Vagina (tissue), 2 donors: Measurements from ENCODE around the gene EFNB2. TPM values are rescaled to one million over a fixed set of nuclear protein-coding genes. Genes with fewer than 3 reads are reported as not detected.

ENCODE experiments used
- DNase-seq, 2 donors: peaks; one replicate each; pipeline ENCODE4 v3.0.0-alpha.2; 2017; ENCODE audit errors: extremely low spot score in 2 of 2
- H3K27ac ChIP-seq: fragments of 200-600 bp; sonication (generic); one replicate; pipeline ENCODE4 v1.5.1; 2019
- H3K27me3 ChIP-seq: fragments of 200-600 bp; sonication (generic); one replicate; pipeline ENCODE4 v1.5.1; 2019
- H3K36me3 ChIP-seq, 2 donors: fragments of 200-600 bp; sonication (generic); one replicate each; pipeline ENCODE4 v1.5.1; 2017 to 2019
- H3K4me1 ChIP-seq: fragments of 200-600 bp; sonication (generic); one replicate; pipeline ENCODE4 v1.5.1; 2019
- H3K4me3 ChIP-seq, 2 donors: fragments of 200-600 bp; sonication (generic); 1 replicate in 1 of 2; 2 replicates in 1 of 2; pipeline ENCODE4 v1.5.1; 2016 to 2019
- H3K9me3 ChIP-seq: fragments of 200-600 bp; sonication (generic); one replicate; pipeline ENCODE4 v1.5.1; 2019
- POLR2A ChIP-seq, 2 donors: fragments of 450-650 bp; IDR thresholded peaks; one replicate each; pipeline ENCODE4 v1.6.1; 2017; ENCODE audit warnings: antibody characterized with exemption in 2 of 2, mild to moderate bottlenecking in 2 of 2, moderate library complexity in 2 of 2
- POLR2AphosphoS5 ChIP-seq, 2 donors: sonication (generic); formaldehyde crosslinking; IDR thresholded peaks; one replicate each; pipeline ENCODE4 v1.9.0; 2017; ENCODE audit warnings: antibody characterized with exemption in 2 of 2, mild to moderate bottlenecking in 2 of 2, low read depth in 1 of 2; ENCODE audit not compliant: insufficient read depth in 1 of 2
- intact Hi-C: fragments of 100-400 bp; cut with DNase I; formaldehyde crosslinking; loops from one replicate; pipeline ENCODE4 v1.15.1; 2023
- total RNA-seq: library from RNA; depleted of rRNA; stranded (reverse); fragments of >200 nt; gene quantifications from one replicate; pipeline ENCODE4 v1.2.3, GENCODE V29; 2016
- TF ChIP-seq, protein P1 (sequence below), 3 experiments: fragments of 450-650 bp in 2 of 3; fragments of 200-600 bp in 1 of 3; sonication (generic) in 1 of 3; IDR thresholded peaks; one replicate each; pipeline ENCODE4 v1.5.1; 2017 to 2019; ENCODE audit warnings: antibody characterized with exemption in 3 of 3, mild to moderate bottlenecking in 2 of 3, moderate library complexity in 2 of 3

EFNB2 gene
- total RNA-seq, 1 donor from 2014 or later, result 17.9 TPM

DNA sequence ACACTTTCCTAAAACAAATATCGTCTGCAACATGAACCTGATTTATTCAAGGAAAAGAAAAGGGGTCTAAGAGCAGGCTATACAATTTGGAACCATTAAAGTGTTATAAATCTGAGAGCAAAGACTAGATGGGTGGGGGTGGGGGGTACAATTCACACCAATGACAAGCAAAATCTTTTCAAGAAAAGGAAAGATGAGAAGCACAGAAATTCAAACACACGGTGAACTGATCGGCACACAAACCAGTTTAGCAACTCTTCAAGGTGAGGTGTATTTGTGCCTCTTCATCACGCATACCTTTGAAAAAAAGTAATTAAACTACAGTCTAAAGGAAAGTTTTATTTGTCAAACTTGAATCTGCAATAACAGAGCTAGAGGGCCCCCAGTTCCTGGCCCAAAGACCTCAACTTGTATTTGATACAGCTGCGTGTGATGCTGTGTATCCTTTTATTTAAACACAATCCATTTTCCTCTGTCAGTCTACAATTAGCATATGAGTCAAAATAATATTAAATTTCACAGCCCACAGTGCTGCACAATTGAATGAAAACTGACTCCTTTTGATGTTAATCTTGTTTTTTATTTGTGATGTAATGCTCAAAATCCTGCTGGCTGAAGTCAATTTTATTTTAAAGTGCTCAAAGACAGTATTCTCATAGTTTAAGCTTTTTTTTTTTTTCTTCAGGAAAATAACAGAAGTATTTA lies 14.2 kb downstream of the EFNB2 start:
- Histone ChIP-seq H3K36me3 (no peaks in the 10 kb centered on the region), H3K4me1 (peaks cover 63% of the 10 kb centered on the region), H3K9me3 (no peaks in the 10 kb centered on the region), H3K4me3 (no peak overlapping the region), H3K27ac (no peak overlapping the region), H3K27me3 (no peaks in the 10 kb centered on the region)
- TF ChIP-seq, protein P1, sequence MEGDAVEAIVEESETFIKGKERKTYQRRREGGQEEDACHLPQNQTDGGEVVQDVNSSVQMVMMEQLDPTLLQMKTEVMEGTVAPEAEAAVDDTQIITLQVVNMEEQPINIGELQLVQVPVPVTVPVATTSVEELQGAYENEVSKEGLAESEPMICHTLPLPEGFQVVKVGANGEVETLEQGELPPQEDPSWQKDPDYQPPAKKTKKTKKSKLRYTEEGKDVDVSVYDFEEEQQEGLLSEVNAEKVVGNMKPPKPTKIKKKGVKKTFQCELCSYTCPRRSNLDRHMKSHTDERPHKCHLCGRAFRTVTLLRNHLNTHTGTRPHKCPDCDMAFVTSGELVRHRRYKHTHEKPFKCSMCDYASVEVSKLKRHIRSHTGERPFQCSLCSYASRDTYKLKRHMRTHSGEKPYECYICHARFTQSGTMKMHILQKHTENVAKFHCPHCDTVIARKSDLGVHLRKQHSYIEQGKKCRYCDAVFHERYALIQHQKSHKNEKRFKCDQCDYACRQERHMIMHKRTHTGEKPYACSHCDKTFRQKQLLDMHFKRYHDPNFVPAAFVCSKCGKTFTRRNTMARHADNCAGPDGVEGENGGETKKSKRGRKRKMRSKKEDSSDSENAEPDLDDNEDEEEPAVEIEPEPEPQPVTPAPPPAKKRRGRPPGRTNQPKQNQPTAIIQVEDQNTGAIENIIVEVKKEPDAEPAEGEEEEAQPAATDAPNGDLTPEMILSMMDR (IDR thresholded peaks at IDR 0.05), result no peak
- TF ChIP-seq POLR2AphosphoS5 (IDR thresholded peaks at IDR 0.05; ENCODE audit: insufficient read depth in 1 of 2, low read depth in 1 of 2) (no peak), POLR2A (IDR thresholded peaks at IDR 0.05) (no peak)
- intact Hi-C loops, result no loop called here
- DNase-seq, result no peak

DNA sequence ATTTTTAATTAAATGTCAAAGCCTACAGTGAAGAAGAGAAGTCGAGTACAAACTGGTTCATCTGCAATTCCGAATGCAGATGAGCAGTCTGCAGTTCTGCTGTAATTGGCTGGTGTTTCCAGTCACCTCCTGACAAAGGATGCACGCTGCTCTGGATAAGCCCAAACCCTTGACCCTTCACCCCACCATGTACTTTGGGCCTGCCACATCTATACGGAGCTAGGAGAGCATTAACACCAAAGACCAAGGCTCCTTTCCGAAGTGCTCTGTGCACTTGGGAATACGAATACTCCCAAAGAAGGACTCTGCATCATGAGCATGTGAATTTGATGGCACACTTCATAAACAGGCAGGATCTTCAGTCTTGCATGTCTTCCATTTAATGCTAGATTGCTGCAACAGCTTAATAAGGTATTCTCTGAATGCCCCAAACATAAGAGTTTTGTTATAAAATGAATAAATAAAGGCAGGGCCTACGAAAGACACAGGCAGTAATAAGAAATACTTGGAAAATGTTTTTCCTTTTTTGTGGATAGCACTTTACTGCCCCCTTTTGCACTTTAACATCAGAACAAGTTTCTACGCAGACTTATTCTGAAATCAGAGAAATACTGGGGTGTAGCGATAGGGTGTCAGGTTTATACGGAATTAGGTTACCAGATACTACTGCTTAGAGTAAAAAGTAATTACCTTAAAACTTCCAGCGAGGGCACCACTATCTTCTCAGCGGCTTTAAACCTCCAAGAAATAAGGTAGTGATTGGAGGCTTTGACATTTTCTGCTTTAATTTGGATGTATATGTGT lies 15.0 kb downstream of the EFNB2 start:
- no peak for DNase-seq
- intact Hi-C loops, result no loop called here
- H3K4me1 ChIP-seq, result peaks cover 55% of the 10 kb centered on the region
- no peak overlapping the region for H3K27ac ChIP-seq
- no peak overlapping the region for H3K4me3 ChIP-seq
- H3K36me3 ChIP-seq, result no peaks in the 10 kb centered on the region
- H3K9me3 ChIP-seq, result no peaks in the 10 kb centered on the region
- TF ChIP-seq, protein P1 (IDR thresholded peaks at IDR 0.05), result no peak
- TF ChIP-seq POLR2A (IDR thresholded peaks at IDR 0.05) (no peak), POLR2AphosphoS5 (IDR thresholded peaks at IDR 0.05; ENCODE audit: insufficient read depth in 1 of 2, low read depth in 1 of 2) (no peak)
- no peaks in the 10 kb centered on the region for H3K27me3 ChIP-seq

DNA sequence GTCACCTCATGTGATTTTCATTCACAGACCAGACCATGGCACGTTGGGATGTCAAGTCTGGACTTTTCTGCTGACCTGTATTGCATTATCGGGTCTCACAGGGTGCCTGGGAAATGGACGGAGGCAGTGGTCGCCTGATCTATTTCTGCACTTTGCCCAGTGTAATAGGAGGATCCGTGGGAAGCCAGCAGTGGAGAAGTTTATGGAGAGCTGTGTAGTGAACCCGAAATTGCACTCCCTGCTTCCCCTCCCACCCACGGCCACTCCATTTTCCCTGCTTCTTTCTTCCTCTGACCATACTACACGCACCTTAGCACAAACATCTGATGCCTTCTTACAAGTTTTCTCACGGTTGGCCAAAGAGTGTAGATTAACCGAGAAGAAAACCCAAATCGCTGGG lies 16.9 kb downstream of the EFNB2 start:
- H3K27me3 ChIP-seq, result no peaks in the 10 kb centered on the region
- intact Hi-C loops, result no loop called here
- no peak overlapping the region for H3K27ac ChIP-seq
- DNase-seq, result no peak
- no peaks in the 10 kb centered on the region for H3K9me3 ChIP-seq
- TF ChIP-seq, protein P1 (IDR thresholded peaks at IDR 0.05), result no peak
- TF ChIP-seq POLR2A (IDR thresholded peaks at IDR 0.05) (no peak), POLR2AphosphoS5 (IDR thresholded peaks at IDR 0.05; ENCODE audit: insufficient read depth in 1 of 2, low read depth in 1 of 2) (no peak)
- H3K36me3 ChIP-seq, result no peaks in the 10 kb centered on the region
- peaks cover 53% of the 10 kb centered on the region for H3K4me1 ChIP-seq
- H3K4me3 ChIP-seq, result no peak overlapping the region

DNA sequence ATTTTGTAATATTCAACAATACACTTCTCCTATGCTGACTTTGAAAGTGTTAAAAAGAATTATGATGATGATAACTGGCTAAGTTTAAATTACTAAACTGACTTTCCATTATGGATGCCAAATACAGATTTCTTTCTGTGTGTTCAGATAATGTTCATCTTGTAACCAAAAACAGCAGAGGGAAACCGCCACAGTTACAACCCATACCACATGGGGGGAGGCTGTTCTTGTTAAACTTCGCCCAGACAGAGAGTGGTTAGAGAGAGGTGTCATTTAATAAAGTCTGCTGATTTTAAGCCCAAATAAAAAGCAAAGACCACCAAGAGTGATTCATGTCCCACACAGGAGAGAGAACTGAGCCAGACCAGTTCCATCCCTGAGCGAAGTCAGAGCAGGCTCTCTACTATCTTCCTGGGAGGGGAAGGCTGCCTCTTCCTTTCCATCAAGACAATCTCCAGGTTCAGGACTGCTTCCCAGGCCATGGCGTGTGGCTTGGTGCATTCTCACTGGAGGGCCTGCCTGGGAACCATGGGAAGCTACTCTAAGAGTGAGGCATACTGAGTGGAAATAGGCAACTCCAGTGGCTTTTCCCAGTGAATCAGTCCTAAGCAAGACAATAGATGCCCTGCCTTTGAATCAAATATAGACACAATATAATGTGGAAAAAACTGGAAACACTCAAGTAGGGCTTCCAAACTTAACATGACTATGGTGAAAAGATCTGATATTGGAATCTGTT lies 18.2 kb downstream of the EFNB2 start:
- Histone ChIP-seq H3K27me3 (no peaks in the 10 kb centered on the region), H3K36me3 (no peaks in the 10 kb centered on the region), H3K4me1 (peaks cover 45% of the 10 kb centered on the region), H3K27ac (no peak overlapping the region), H3K4me3 (no peak overlapping the region), H3K9me3 (no peaks in the 10 kb centered on the region)
- DNase-seq, result no peak
- TF ChIP-seq, protein P1 (IDR thresholded peaks at IDR 0.05), result no peak
- TF ChIP-seq POLR2AphosphoS5 (IDR thresholded peaks at IDR 0.05; ENCODE audit: insufficient read depth in 1 of 2, low read depth in 1 of 2), result no peak
- no peak for TF ChIP-seq POLR2A (IDR thresholded peaks at IDR 0.05)
- intact Hi-C loops, result no loop called here
